Right ventricle myocardium superior (tissue), 1 donor: ENCODE results near the gene IL32. TPM values are rescaled to one million over a fixed set of nuclear protein-coding genes. Genes with fewer than 3 reads are reported as not detected.
A peak's percentile ranks its signal among the peaks of the same experiment; 100 is the strongest.
"Not testable (repeated sequence)": the region's sequence is repeated elsewhere in the genome, so short reads cannot be mapped to it uniquely, and the experiment has no call there.

Experiments used
- ATAC-seq: fragments of 200-7000 bp; cut with Tn5 transposase; one replicate; pipeline ENCODE4 v1.9.1; 2020; ENCODE audit warnings: mild to moderate bottlenecking; ENCODE audit not compliant: poor library complexity
- DNase-seq: peaks from one replicate; pipeline ENCODE4 v3.0.0-alpha.2; 2020
- intact Hi-C: fragments of 100-400 bp; cut with DNase I; formaldehyde crosslinking; loops from one replicate; pipeline ENCODE4 v1.11.2; 2022
- total RNA-seq: library from RNA; stranded (reverse); fragmentation: NEBNext Ultra II Directional; extraction: Animal tissue kit (Norgen Biotek cat#: 25700); gene quantifications from one replicate; pipeline ENCODE4 v1.2.1, GENCODE V29; 2021
- donor health status: DM: no; HTN: yes; CAD: no; lungs with severe emphysema.

The IL32 gene
- total RNA-seq, 1 donor from 2014 or later = 42.6 TPM

GRCh38 chr16:3081957-3082356, 16.5 kb downstream of the IL32 start:
- DNase-seq, intact Hi-C loops, ATAC-seq: not testable (repeated sequence)

DNA sequence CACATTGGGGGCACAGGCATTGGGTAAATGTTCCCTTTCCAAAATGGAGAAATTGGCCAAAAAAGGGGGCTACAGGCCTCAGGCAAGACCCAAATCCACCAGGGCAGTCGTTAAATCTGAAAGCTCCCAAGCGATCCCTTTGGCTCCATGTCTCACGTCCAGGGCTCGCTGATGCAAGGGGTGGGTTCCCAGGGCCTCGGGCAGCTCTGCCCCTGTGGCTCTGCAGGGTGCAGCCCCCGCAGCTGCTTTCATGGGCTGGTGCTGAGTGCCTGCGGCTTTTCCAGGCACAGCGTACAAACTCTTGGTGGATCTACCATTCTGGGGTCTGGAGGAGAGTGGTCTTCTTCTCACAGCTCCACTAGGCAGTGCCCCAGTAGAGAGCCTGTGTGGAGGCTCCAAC, 18.0 kb downstream of the IL32 start:
- peak; percentile 2 for DNase-seq
- intact Hi-C loops, ATAC-seq: not testable (repeated sequence)

- ATAC-seq = no peak
- intact Hi-C loops = no loop called here
- DNase-seq = no peak
These were observed 19.1 kb downstream of the IL32 start for GRCh38 chr16:3084491-3084890.

DNA sequence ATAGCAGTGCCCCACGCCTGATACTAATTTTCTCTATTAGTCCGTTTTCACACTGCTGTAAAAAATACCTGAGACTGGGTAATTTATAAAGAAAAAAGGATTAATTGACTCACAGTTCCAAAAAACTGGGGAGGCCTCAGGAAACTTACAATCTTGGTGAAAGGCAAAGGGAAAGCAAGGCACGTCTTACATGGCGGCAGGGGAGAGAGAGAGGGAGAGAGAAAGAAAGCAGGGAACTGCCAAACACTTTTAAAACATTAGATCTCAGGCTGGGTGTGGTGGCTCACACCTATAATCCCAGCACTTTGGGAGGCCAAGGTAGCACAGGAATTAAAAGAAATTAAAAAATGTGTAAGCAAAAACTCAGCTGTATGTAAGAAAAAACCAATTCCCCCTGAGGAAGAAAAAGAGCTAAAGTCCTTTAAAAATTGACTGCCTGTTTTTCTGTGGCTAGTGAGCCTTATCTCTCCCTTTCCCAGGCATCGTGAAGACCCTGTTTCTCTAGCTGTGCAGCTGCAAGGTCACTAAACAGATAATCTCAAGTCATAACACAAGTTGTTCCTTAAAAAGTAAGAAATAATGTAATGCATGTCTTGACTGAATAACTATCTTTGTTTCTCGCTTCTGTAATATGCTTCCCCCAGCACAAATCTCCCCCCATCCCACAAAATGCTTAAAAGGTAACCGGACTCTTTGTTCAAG, 19.7 kb downstream of the IL32 start:
- intact Hi-C loops = no loop called here
- DNase-seq (no peak), ATAC-seq (no peak)

GRCh38 chr16:3085868-3086595, 20.6 kb downstream of the IL32 start:
- ATAC-seq (no peak), DNase-seq (peak; percentile 3)
- intact Hi-C loops = no loop called here

- intact Hi-C loops = no loop called here
- DNase-seq (peak; percentile 49), ATAC-seq (peak; percentile 67)
These were observed 21.3 kb downstream of the IL32 start for GRCh38 chr16:3086596-3087242.

- intact Hi-C loops = no loop called here
- DNase-seq (peak; percentile 65), ATAC-seq (peak; percentile 60)
These were observed 22.1 kb downstream of the IL32 start for GRCh38 chr16:3087243-3088235.

DNA sequence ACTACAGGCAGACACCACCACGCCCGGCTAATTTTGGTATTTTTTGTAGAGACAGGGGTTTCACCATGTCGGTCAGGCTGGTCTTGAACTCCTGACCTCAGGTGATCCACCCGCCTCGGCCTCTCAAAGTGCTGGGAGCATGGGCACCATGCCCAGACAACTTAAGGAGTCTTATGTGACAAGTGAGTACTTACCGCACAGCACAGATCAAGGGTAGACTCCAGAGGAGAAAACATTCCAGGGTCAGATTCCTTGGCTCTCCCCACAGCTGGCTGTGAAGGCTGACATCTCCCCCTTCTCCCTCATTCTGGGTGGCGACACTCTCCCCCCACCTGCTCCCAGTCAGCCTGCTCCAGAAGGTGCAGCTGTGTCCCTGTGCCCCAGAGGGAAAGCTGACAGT, 23.0 kb downstream of the IL32 start:
- DNase-seq = no peak
- ATAC-seq = no peak
- intact Hi-C loops = no loop called here

GRCh38 chr16:3088925-3089716, 23.7 kb downstream of the IL32 start:
- ATAC-seq = no peak
- no peak for DNase-seq
- intact Hi-C loops = no loop called here

DNA sequence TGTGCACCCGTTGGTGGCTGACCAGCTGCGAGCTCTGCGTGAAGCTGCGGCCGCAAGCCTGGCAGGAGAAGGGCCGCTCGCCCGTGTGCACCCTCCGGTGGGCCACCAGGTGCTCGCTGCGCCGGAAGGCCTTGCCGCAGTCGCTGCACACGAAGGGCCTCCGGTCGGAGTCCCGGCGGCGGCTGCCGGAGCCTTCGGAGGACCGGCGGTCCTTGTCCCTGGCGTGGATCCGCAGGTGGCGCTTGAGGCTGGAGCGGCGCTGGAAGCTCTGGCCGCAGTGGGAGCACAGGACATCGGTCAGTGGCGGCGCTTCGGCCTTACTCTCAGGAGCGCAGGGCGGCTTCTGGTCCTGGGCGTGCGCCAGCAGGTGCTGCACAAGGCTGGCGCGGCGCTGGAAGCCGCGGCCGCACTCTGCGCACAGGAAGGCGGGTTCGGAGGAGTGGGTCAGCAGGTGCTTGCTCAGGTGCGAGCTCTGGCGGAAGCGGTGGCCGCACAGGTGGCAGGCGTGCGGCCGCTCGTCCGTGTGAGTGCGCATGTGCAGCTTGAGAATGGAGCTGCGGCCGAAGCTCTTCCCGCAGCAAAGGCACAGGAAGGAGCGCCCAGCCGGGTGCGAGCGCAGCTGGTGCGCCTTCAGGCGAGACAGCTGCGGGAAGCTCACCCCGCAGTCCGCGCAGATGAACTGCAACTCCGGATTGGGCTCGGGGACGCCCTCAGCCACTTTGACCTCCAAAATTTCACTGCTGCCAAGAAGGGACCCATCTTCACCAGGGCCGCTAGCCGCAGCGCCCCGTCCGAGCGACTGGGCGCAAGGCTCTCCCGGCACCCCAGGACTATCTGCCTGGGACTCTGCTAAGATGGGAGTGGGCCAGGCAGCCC, 24.5 kb downstream of the IL32 start:
- intact Hi-C loops = no loop called here
- DNase-seq (no peak), ATAC-seq (no peak)

DNA sequence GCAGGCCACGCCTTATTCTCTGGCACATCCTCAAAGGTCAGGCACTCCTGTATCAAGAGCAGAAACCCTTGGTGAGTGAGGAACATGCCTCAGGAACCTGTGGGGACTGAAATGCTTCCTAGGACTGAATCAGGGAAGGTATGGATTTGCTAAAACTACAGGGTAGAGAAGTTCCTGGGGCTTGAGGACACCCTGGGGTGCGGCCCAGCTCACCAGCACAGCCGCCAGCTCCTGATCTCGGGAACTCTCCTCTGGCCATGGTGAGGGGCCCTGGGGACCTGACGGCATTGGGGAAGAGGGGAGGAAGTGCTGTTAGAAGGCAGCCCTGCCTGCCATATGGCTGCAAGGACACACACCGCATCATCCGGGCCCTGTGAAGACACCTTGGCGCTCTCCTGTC, 26.1 kb downstream of the IL32 start:
- no peak for DNase-seq
- intact Hi-C loops = no loop called here
- no peak for ATAC-seq

DNA sequence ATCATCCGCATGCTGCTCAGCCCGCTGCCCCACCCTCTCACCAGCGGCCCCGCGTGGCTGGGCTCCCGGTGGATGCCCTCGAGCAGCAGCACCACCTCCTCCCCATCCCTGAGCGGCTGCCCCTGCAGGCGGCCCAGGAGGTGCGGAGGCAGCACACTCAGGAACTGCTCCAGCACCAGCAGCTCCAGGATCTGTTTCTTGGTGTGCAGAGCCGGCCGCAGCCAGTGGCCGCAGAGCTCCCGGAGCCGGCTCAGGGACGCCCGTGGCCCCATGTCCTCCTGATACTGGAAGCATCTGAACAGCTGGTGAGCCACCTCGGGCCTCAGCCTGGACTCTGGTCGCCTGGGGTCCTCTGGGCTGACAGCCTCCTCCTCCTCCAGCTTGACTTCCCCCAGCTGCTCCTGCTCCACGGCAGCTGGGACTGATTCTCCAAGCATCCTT, 27.1 kb downstream of the IL32 start:
- intact Hi-C loops = no loop called here
- ATAC-seq = no peak
- DNase-seq = no peak

- ATAC-seq (peak; percentile 43), DNase-seq (no peak)
- intact Hi-C loops = no loop called here
These were observed 29.0 kb downstream of the IL32 start for GRCh38 chr16:3094289-3095027.

DNA sequence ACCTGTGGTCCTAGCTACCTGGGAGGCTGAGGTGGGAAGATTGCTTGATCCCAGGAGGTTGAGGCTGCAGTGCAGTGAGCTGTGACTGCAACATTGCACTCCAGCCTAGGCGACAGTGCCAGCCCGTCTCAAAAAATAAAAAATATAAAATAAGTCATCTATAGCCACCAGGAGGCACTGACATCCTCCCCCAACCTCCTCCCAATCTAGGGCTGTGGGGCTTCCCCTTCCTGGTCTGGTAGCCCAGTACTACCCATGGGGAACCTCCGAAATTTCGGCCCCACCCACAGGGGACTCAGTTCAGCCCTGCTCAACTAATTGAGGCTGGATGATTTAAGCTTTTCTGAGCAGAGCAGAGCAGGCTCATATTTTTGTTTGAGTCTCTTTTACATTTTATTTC, 30.4 kb downstream of the IL32 start:
- intact Hi-C loops = no loop called here
- DNase-seq (no peak), ATAC-seq (peak; percentile 47)

DNA sequence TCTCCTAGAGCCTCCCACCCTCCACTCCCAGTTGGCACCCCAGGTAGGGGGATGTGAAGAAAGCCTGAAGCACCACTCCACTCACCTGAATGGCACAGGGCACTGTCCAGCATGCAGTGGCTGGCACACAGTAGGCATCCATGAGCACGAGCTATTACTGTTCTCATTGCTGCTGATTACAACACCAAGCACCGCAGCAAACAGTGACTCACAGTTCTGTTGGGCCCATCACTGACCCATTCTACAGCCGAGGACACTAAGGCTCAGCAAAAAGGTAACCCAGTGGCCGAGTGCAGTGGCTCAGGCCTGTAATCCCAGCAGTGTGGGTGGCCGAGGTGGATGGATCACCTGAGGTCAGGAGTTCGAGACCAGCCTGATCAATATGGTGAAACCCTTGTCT, 30.9 kb downstream of the IL32 start:
- ATAC-seq (no peak), DNase-seq (no peak)
- intact Hi-C loops = no loop called here

GRCh38 chr16:3097266-3097665, 31.8 kb downstream of the IL32 start:
- intact Hi-C loops = no loop called here
- no peak for DNase-seq
- ATAC-seq = no peak
